SIG-M5 treated with dmso at 0.1 percent for 504 hours (cell line): ENCODE measurements around the gene NEO1.

ENCODE experiments used
- DNase-seq: peaks from one replicate; lab custom pipeline; 2025; ENCODE audit not compliant: unreplicated experiment; lab: John Stamatoyannopoulos, UW

The NEO1 gene

GRCh38 chr15:73051807-73052652 is at the start of gene NEO1:
Gene NEO1 (plus strand): TSS chr15:73052463. CDS start chr15:73052676, 213 bp downstream.
- peak; percentile 52 for DNase-seq

GRCh38 chr15:73004462-73004861 is 47.8 kb upstream of the NEO1 start:
- no peak for DNase-seq

- DNase-seq: no peak
These were observed 47.2 kb upstream of the NEO1 start for GRCh38 chr15:73005032-73005431.

GRCh38 chr15:73005446-73005845 is 46.8 kb upstream of the NEO1 start:
- no peak for DNase-seq

GRCh38 chr15:73006523-73006922 is 45.7 kb upstream of the NEO1 start:
- no peak for DNase-seq

GRCh38 chr15:73009066-73010056 is 42.9 kb upstream of the NEO1 start:
- DNase-seq: no peak

GRCh38 chr15:73010154-73011152 is 41.8 kb upstream of the NEO1 start:
- DNase-seq: no peak

GRCh38 chr15:73014904-73015303 is 37.4 kb upstream of the NEO1 start:
- DNase-seq: no peak

- DNase-seq: no peak
These were observed 36.8 kb upstream of the NEO1 start for GRCh38 chr15:73015493-73015892.

- no peak for DNase-seq
These were observed 34.3 kb upstream of the NEO1 start for GRCh38 chr15:73017987-73018386.

- DNase-seq: no peak
These were observed 33.1 kb upstream of the NEO1 start for GRCh38 chr15:73019154-73019553.

GRCh38 chr15:73019601-73020146 is 32.6 kb upstream of the NEO1 start:
- no peak for DNase-seq

GRCh38 chr15:73021139-73021621 is 31.1 kb upstream of the NEO1 start:
- no peak for DNase-seq

GRCh38 chr15:73022161-73022560 is 30.1 kb upstream of the NEO1 start:
- no peak for DNase-seq

- no peak for DNase-seq
These were observed 29.2 kb upstream of the NEO1 start for GRCh38 chr15:73023071-73023470.

GRCh38 chr15:73024168-73024567 is 28.1 kb upstream of the NEO1 start:
- no peak for DNase-seq

GRCh38 chr15:73026511-73027054 is 25.7 kb upstream of the NEO1 start:
- no peak for DNase-seq

- DNase-seq: no peak
These were observed 24.2 kb upstream of the NEO1 start for GRCh38 chr15:73028031-73028430.

- no peak for DNase-seq
These were observed 23.3 kb upstream of the NEO1 start for GRCh38 chr15:73028831-73029451.
